NT2/D1 (cell line): ENCODE data around the gene CLEC4G.

Source experiments
- YY1 ChIP-seq: IDR thresholded peaks from 2 replicates; pipeline ENCODE4 v1.6.1; 2011; ENCODE audit not compliant: insufficient read length, insufficient read depth
- ZNF274 ChIP-seq: IDR thresholded peaks from 2 replicates; pipeline ENCODE4 v1.6.1; 2011; ENCODE audit warnings: mild to moderate bottlenecking, low read depth, low read length

GRCh38 chr19:7762719-7763293 lies 30.9 kb upstream of the CLEC4G start, which contains the start of gene CLEC4M:
- no peak for TF ChIP-seq YY1
- TF ChIP-seq ZNF274: no peak
